Activated naive CD8-positive, alpha-beta T cell (primary cell): ENCODE data around the gene TMEM51.

ENCODE experiments used
- H3K27ac Mint-ChIP-seq: one replicate; pipeline ENCODE4 v1.8.0; 2021; ENCODE audit warnings: mixed read lengths
- H3K27me3 Mint-ChIP-seq: one replicate; pipeline ENCODE4 v1.8.0; 2021; ENCODE audit warnings: mixed read lengths
- H3K36me3 Mint-ChIP-seq: one replicate; pipeline ENCODE4 v1.8.0; 2021; ENCODE audit warnings: mixed read lengths
- H3K4me1 Mint-ChIP-seq: one replicate; pipeline ENCODE4 v1.8.0; 2021; ENCODE audit warnings: low read depth, mixed read lengths
- H3K4me3 Mint-ChIP-seq: one replicate; pipeline ENCODE4 v1.8.0; 2021; ENCODE audit warnings: mild to moderate bottlenecking, mixed read lengths
- H3K9me3 Mint-ChIP-seq: one replicate; pipeline ENCODE4 v1.8.0; 2021; ENCODE audit warnings: low read depth, mixed read lengths

TMEM51 gene

DNA sequence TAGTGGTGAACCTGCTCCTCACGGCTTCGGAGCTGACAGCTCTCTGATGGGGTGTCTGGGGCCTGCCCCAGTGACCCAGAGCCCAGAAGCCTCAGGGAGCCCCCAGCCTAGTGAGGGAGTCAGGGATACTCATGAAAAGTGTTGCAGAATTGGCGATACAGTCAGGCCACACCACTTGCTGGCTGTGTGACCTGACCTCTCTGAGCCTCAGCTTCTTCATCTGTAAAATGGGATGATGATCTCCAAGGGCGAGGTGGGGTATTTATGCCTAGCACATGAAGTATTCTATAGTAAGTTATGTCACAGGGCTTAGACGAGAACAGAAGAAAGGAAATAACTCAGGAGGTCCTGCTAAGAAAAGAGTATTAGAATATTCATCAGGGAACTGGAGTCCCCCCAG is 1.6 kb downstream of the TMEM51 start:
- H3K27ac Mint-ChIP-seq: no peak overlapping the region
- no peaks in the 10 kb centered on the region for H3K9me3 Mint-ChIP-seq
- H3K4me3 Mint-ChIP-seq: peak overlapping the region; percentile 27
- H3K36me3 Mint-ChIP-seq: peaks cover 2% of the 10 kb centered on the region
- H3K27me3 Mint-ChIP-seq: peaks cover 22% of the 10 kb centered on the region
- peaks cover 26% of the 10 kb centered on the region for H3K4me1 Mint-ChIP-seq

DNA sequence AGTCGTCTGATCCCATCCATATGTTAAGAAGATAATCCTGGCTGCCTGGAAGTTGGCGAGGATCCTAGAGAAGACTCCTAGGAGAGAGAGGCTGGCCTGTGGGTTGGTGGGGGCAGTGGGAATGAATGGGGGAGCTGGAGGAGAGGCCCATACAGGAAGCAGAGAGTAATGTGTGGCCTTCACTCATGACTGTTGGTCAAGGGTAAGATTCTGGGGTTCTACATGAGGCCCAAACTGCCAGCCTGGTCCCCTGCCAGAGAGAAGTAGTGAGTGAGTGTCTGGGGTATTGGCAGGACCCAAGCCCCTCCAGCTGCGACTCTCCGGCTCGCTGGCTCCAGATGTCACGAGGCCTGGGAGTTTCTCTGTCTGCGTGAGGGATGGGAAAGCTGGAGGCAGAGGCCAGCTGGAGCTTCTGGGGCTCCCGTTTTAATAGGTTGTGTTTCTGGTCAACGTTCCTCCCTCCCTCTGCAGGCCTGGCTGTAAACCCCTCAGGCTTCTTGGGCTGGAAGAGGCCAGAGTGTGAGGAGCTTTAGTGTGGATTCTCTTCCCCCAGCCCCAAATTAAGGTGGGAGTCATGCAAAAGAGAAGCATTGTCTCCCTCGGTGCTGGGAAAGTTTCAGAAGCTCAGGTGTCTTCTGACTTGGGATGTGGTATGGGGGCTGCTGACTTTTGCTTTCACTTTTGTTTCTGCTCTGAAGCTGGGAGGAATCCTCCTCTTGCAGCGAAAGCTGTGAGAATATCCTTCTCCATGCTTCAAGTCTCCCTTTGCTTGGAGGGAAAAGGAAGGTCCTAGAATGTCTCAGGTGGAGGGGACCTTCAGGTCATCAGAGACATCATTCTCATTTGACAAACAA is 2.6 kb downstream of the TMEM51 start:
- no peaks in the 10 kb centered on the region for H3K36me3 Mint-ChIP-seq
- H3K4me3 Mint-ChIP-seq: peak overlapping the region; percentile 38
- peaks cover 26% of the 10 kb centered on the region for H3K4me1 Mint-ChIP-seq
- no peaks in the 10 kb centered on the region for H3K9me3 Mint-ChIP-seq
- H3K27me3 Mint-ChIP-seq: peaks cover 15% of the 10 kb centered on the region
- no peak overlapping the region for H3K27ac Mint-ChIP-seq

DNA sequence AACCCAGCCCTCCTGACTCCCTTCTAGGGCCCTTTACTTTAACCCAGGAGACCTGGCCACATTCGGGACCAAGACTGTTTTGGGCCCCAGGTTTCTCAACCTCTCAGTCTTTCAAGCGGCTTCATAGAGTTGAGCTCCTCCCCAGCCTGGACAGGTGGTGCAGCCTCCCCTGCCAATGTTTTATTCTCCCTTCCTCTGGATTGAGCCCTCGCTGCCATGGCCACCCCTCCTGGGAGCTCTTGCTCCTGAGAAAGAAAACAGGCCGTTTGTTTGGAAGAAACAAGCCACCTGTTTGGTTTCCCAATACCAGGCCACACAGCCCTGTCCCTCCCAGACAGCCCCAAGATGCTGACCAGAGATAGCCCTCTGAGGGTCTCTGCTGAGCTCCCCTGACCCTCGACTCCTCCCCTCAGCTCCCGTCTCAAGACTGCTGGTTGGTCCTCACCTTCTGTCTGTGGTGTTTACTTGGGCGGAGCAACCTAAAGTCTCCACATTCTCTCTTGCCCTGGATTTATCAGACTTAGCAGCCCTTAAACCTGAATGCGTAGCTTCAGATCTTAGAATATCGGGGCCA is 3.3 kb downstream of the TMEM51 start:
- Mint-ChIP-seq H3K4me3 (no peak overlapping the region), H3K27ac (no peak overlapping the region)

DNA sequence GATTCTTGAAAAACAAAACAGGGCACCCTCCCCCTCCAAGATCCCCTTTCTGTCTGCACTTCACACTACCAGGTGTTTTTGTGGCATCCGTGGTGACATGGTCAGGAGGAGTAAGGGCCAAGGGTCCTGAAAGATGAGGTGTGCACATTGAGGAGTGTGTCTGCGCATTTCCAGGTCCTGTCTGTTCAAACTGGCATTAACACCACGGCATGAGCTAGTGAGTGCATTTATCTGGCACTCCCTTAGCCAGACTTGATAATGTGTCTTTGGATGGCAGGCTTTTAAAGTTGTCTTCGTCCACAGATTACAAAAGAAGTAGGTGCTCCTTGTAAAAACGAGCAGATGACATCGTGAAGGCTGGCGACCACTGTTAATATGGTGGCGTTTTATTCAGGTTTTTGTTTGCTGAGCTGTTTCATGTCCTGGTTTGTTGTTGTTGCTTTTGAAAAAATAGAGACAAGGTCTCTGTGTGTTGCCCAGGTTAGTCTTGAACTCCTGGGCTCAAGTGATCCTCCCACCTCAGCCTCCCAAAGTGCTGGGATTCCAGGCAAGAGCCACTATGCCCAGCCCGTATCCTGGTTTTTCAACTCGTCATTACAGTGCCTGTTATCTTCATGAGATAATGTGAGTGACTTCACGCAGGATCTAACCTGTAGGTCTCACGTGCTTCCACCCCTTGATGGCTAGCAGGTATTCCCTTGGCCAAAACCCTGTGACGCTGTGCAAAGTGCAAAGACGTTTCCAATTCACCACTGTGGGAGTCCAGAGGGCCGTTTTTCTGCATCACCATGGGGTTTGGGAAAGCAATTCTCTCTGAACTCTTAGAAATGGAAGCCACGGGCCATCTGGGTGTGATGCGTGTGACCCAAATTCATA is 4.2 kb downstream of the TMEM51 start:
- Mint-ChIP-seq H3K4me1 (peaks cover 20% of the 10 kb centered on the region), H3K36me3 (no peaks in the 10 kb centered on the region), H3K9me3 (no peaks in the 10 kb centered on the region), H3K27ac (no peak overlapping the region), H3K4me3 (no peak overlapping the region), H3K27me3 (peaks cover 8% of the 10 kb centered on the region)

More for the DNA sequence above, 3.3 kb downstream of the TMEM51 start:
- Mint-ChIP-seq H3K36me3 (no peaks in the 10 kb centered on the region), H3K4me1 (peaks cover 26% of the 10 kb centered on the region), H3K27me3 (peaks cover 13% of the 10 kb centered on the region), H3K9me3 (no peaks in the 10 kb centered on the region)

DNA sequence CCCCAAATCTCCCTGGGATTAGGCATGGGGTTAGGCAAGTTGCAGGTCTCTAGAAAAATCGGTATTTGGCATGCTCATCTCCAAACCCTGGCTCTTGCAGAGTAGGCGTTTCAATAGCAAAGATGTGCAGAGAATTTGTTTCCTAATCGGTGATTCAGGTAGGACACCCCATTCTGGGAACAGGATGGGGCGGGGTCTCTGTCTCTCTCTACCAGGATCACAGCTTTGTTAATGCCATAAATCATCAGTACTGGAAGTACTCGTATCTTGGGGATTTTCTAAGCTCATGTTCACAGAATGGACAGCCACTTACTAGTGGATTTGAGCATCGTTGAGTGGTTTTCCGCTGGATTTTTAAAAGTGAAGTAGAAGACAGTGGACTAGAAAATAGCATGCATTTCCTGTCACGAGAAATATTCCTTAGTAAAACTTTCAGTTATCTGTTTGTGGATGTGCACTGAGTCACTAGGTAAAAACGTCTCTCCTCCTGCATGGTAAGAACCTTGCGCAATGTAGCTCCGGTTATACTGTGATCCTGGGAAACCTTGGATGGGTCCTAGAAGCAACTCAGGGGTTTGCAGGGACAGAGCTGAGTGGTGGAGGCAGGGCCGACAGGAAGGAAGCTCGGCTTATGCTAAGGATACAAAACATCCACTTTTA is 5.1 kb downstream of the TMEM51 start:
- H3K4me1 Mint-ChIP-seq: peaks cover 20% of the 10 kb centered on the region
- no peak overlapping the region for H3K4me3 Mint-ChIP-seq
- no peaks in the 10 kb centered on the region for H3K36me3 Mint-ChIP-seq
- peaks cover 8% of the 10 kb centered on the region for H3K27me3 Mint-ChIP-seq
- no peak overlapping the region for H3K27ac Mint-ChIP-seq
- H3K9me3 Mint-ChIP-seq: no peaks in the 10 kb centered on the region

DNA sequence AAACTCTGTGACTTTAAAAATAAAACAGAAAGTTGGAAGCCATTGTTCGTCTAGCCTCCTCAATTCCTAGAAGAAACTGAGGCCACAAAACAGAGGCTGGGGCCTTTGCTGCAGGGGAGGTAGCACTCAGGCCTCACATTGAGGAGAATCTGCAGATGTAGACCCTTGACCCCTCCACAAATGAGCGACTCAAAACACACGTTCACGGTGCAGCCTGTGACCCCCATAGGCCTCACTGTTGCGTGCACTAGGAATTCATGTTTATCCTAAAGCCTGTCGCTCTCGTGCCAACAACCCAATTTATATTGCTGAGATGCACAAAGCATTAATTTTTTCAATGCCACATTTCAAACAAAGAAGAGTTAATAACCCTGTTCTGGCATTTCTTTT is 5.6 kb downstream of the TMEM51 start:
- H3K36me3 Mint-ChIP-seq: no peaks in the 10 kb centered on the region
- no peak overlapping the region for H3K27ac Mint-ChIP-seq
- no peak overlapping the region for H3K4me3 Mint-ChIP-seq
- H3K27me3 Mint-ChIP-seq: peaks cover 9% of the 10 kb centered on the region
- H3K4me1 Mint-ChIP-seq: peaks cover 19% of the 10 kb centered on the region
- H3K9me3 Mint-ChIP-seq: no peaks in the 10 kb centered on the region

DNA sequence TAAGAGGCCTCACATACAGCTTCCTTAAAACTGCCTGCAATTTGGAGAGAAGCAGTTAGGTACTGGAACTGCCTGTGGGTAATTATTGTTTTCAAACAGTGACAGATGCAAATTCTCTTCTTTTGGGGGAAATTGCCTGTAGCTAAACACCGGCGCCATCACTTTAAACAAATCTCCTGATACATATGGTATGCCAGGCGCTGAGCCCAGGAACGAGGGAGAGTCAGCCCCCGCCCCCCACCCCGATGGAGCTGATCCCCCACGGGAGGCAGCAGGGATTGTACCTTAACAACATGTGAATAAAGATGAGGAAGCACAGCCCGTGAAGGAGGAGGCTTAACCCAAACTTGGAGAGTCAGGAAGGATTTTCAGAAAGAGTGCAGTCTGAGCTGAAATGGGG is 7.1 kb downstream of the TMEM51 start:
- H3K4me3 Mint-ChIP-seq: no peak overlapping the region
- H3K36me3 Mint-ChIP-seq: no peaks in the 10 kb centered on the region
- H3K27ac Mint-ChIP-seq: no peak overlapping the region
- peaks cover 12% of the 10 kb centered on the region for H3K4me1 Mint-ChIP-seq
- H3K27me3 Mint-ChIP-seq: peaks cover 5% of the 10 kb centered on the region
- H3K9me3 Mint-ChIP-seq: no peaks in the 10 kb centered on the region

DNA sequence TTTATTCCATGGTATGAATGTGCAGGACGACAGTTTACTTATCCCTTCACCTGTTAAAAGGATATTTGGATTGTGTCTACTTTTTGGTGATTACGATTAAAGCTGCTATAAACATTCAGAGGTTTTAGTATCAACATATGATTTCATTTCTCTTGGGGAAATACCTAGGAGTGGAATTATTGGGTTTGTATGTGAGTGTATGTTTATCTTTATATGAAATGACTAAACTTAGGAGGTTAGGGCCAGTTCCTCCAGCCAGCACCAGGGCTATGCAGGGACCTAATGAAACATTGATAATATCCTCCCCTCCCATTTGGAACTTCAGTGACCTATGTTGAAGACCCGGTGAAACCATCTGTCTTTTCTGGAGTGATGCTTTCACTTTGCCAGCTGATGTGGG is 13.8 kb downstream of the TMEM51 start:
- Mint-ChIP-seq H3K4me3 (no peak overlapping the region), H3K27ac (no peak overlapping the region), H3K4me1 (peaks cover 3% of the 10 kb centered on the region), H3K9me3 (no peaks in the 10 kb centered on the region), H3K36me3 (no peaks in the 10 kb centered on the region), H3K27me3 (peaks cover 10% of the 10 kb centered on the region)

DNA sequence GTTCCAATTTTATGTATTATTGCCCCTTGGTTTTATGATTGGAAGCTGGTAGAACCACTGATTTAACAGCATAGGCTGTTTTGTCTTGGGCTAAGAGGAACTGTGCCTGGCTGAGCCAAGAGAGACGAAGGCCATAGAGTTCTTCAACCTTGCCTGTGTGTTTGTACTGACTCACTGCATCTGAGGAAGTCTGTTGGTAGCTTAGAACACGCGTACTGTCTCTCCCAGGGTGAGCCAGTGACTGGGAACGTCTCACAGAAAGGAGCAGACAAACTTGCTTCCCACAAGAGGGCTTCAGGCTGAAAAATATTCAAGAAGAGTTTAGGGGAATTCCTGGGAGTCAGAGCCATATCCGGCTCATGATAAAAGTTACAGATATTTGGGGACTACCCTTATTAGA is 14.9 kb downstream of the TMEM51 start:
- Mint-ChIP-seq H3K4me1 (peaks cover 8% of the 10 kb centered on the region), H3K9me3 (no peaks in the 10 kb centered on the region), H3K27ac (no peak overlapping the region), H3K36me3 (no peaks in the 10 kb centered on the region), H3K4me3 (no peak overlapping the region), H3K27me3 (peaks cover 13% of the 10 kb centered on the region)

DNA sequence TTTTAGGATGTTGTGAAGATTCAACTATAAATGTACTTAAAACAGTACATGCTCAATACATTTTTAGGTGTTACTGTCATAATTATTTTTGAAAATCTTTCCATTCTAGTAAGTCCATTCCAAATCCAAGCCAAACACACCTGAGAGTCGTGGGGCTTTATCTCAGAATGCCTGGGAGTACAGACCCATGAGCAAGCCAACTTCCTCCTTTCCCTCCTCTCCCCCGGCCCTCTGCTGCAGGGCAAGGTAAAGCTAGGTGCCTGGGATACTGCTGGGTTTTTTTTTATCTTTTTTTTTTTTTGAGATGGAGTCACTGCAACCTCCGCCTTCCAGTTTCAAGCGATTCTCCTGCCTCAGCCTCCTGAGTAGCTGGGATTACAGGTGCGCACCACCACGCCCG is 16.5 kb downstream of the TMEM51 start:
- Mint-ChIP-seq H3K9me3 (no peaks in the 10 kb centered on the region), H3K4me1 (peaks cover 17% of the 10 kb centered on the region), H3K27ac (no peak overlapping the region), H3K36me3 (no peaks in the 10 kb centered on the region), H3K27me3 (peaks cover 8% of the 10 kb centered on the region), H3K4me3 (no peak overlapping the region)

DNA sequence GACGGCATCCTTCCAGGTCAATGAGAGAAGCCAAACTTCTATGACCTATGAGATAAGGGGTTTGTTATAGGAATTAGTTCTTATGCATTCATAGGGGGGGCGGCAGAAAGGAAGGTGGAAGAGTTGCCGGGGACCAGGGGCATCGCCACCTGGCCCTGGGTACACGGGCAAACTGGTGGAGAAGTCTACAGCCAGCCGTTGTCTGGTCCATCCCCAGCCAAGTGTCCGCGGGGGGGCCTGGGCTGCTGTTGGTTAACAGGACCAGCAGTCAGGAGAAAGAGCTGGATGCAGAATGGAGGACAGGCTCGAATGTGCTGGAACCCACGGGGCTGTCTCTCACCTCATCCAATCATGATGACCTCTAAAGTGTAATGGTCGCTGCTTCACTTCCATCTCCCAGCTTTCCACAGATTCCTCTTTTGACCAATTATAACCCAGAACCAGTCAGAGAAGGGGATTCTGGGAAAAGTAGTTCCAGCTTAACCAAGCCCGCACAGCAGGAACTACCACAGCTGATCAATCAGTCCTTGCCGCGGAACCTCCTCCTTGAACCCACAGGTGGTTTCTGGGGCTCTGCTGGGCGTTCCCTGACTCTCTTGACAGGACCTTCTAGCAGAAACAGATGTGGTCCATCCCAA is 17.8 kb downstream of the TMEM51 start:
- H3K36me3 Mint-ChIP-seq: no peaks in the 10 kb centered on the region
- H3K4me1 Mint-ChIP-seq: peaks cover 24% of the 10 kb centered on the region
- H3K4me3 Mint-ChIP-seq: no peak overlapping the region
- no peaks in the 10 kb centered on the region for H3K9me3 Mint-ChIP-seq
- peaks cover 8% of the 10 kb centered on the region for H3K27me3 Mint-ChIP-seq
- no peak overlapping the region for H3K27ac Mint-ChIP-seq

DNA sequence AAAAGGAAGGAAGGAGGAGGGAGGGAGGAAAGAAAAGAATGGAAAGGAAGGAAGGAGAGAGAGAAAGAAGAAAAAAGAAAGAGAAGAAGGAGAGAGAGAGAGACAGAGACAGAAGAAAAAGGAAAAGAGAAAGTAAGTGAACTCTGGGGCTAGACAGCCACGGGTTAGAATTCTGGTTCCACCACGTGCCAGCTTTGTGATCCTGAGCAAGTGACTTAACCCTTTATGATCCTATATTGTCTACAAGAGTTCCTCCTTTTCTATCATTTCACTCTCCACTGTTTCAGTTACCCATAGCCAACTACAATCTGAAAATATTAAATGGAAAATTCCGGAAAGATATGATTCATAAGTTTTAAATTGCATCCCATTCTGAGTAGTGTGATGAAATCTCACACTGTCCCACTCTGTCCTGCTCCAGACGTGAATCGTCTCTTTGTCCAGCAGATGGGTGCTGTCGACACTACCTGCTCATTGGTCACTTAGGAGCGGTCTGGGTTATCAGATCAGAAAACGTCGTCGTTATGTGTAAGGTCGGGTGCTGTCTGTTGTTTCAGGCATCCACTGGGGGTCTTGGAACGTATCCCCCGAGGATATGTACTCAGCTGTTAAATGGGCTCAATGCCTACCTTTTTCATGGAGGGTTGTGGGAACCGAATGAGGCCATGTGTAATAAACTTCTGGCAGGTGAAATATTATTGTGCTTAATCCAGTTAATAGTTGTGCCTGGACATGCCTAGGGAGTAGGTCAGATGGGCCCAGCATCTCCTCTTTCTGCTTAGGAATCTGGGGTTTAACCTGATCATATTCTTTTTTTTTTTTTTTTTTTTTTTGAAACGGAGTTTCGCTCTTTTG is 19.1 kb downstream of the TMEM51 start:
- no peak overlapping the region for H3K4me3 Mint-ChIP-seq
- peaks cover 12% of the 10 kb centered on the region for H3K27me3 Mint-ChIP-seq
- H3K9me3 Mint-ChIP-seq: no peaks in the 10 kb centered on the region
- peaks cover 24% of the 10 kb centered on the region for H3K4me1 Mint-ChIP-seq
- no peak overlapping the region for H3K27ac Mint-ChIP-seq
- H3K36me3 Mint-ChIP-seq: peaks cover 3% of the 10 kb centered on the region

DNA sequence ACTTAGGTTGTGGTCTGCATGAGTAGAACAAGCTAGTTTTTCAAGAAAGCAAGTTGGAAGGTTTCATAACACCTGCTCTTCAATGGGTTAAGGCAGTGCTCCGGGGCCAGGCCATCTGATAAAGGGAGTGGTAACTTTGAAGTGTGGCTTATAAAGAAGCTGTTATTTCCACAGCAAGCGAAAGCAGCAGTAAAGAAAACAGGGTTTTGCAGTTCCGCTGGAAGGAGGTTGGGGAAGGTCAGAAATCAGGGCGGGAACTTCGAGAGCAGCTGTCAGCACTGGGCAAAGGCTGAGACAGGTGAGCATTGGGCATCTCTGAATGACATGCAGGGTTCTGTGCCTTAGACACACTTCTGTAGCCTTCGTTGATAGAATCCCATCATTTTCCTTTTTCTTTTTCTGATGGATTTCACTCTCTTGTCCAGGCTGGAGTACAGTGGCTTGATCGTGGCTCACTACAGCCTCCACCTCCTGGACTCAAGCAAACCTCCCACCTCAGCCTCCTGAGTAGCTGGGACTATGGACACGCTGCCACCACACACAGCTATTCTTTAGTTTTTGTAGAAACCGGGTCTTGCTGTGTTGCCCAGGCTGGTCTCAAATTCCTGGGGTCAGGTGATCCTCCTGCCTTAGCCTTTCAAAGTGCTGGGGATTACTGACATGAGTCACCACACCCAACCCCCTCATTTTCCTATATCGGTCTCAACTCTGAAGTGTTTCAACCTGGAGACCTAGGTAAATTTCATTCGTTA is 20.5 kb downstream of the TMEM51 start:
- H3K36me3 Mint-ChIP-seq: peaks cover 3% of the 10 kb centered on the region
- H3K4me1 Mint-ChIP-seq: peaks cover 24% of the 10 kb centered on the region
- H3K4me3 Mint-ChIP-seq: no peak overlapping the region
- no peaks in the 10 kb centered on the region for H3K9me3 Mint-ChIP-seq
- peaks cover 12% of the 10 kb centered on the region for H3K27me3 Mint-ChIP-seq
- no peak overlapping the region for H3K27ac Mint-ChIP-seq
